H1 (cell line): Measurements from ENCODE around the gene KRTAP10-3.

ENCODE experiments used
- EP300 ChIP-seq, 2 experiments: IDR thresholded peaks; 1 replicate in 1 of 2; 2 replicates in 1 of 2; pipeline ENCODE4 v1.6.1; 2011 to 2012; ENCODE audit warnings: low read depth in 2 of 2, low read length in 2 of 2, mild to moderate bottlenecking in 2 of 2, borderline replicate concordance in 1 of 2, inconsistent platforms in 1 of 2, moderate library complexity in 1 of 2
- JUND ChIP-seq: IDR thresholded peaks from 2 replicates; pipeline ENCODE4 v1.6.1; 2011; ENCODE audit warnings: mild to moderate bottlenecking, improper control_type of control experiment, low read length
- RAD21 ChIP-seq, 2 experiments: IDR thresholded peaks in 1 of 2; conservative IDR thresholded peaks in 1 of 2; 2 replicates each; pipeline ENCODE4 v1.6.1; 2011; ENCODE audit warnings: low read depth in 2 of 2, low read length in 2 of 2, improper control_type of control experiment in 1 of 2, inconsistent platforms in 1 of 2, mild to moderate bottlenecking in 1 of 2, moderate library complexity in 1 of 2
- RXRA ChIP-seq: IDR thresholded peaks from 2 replicates; pipeline ENCODE4 v1.6.1; 2011; ENCODE audit warnings: low read depth, mild to moderate bottlenecking, low read length, moderate library complexity; ENCODE audit not compliant: insufficient read depth
- SP1 ChIP-seq: IDR thresholded peaks from 2 replicates; pipeline ENCODE4 v1.6.1; 2011; ENCODE audit warnings: low read depth, low read length
- SUZ12 ChIP-seq: fragments of 200-600 bp; sonication (generic); IDR thresholded peaks from 2 replicates; pipeline ENCODE4 v1.6.1; 2012; ENCODE audit warnings: mild to moderate bottlenecking, inconsistent platforms, low read length, moderate library complexity, mixed read lengths
- ZNF274 ChIP-seq: IDR thresholded peaks from 2 replicates; pipeline ENCODE4 v1.7.0; 2012; ENCODE audit warnings: low read length, borderline replicate concordance; ENCODE audit errors: extremely low read depth
- TF ChIP-seq, protein P1 (sequence below): IDR thresholded peaks from 2 replicates; pipeline ENCODE4 v1.6.1; 2011; ENCODE audit warnings: low read depth, mild to moderate bottlenecking, low read length; ENCODE audit not compliant: insufficient read depth
- TF ChIP-seq, protein P2 (sequence below), 3 experiments: IDR thresholded peaks; 1 replicate in 2 of 3; 2 replicates in 1 of 3; pipeline versions ENCODE4 v1.5.1 to v1.6.1; 2011; ENCODE audit warnings: low read length in 3 of 3, mild to moderate bottlenecking in 3 of 3, inconsistent platforms in 2 of 3, low read depth in 1 of 3, moderate library complexity in 1 of 3; ENCODE audit not compliant: insufficient read depth in 1 of 3; ENCODE audit errors: control extremely low read depth in 1 of 3
- TF ChIP-seq, protein P3 (sequence below): IDR thresholded peaks from 2 replicates; pipeline ENCODE4 v1.6.1; 2012; ENCODE audit warnings: inconsistent platforms

DNA sequence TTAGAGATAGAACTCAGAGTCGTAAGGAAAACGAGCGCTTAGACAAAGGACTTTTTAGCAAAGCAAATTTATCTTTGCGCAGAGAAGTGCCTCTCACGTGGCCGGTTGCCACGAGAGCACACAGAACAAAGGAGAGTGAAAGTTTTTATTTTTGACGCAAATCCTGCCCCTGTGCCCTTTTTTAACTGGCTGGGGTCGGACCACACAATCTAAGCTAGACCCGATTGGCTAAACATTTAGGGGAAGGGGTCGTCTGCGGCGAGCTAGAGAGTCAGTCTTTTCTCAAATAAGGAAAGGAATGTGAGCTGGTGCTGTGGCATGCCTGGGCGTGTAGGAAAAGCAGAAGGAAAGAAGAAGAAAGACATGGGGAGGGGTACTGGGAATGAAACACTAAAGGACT, 9.7 kb downstream of the KRTAP10-3 start:
- TF ChIP-seq EP300 (IDR thresholded peaks at IDR 0.05; ENCODE audit: borderline replicate concordance in 1 of 2, low read depth in 2 of 2, low read length in 2 of 2) (no peak), RAD21 (IDR thresholded peaks at IDR 0.05 in 1 of 2, conservative IDR thresholded peaks at IDR 0.05 in 1 of 2; ENCODE audit: low read depth in 2 of 2, low read length in 2 of 2) (no peak), SUZ12 (no peak), JUND (no peak), ZNF274 (no peak), SP1 (no peak), RXRA (no peak)
- TF ChIP-seq, protein P1, sequence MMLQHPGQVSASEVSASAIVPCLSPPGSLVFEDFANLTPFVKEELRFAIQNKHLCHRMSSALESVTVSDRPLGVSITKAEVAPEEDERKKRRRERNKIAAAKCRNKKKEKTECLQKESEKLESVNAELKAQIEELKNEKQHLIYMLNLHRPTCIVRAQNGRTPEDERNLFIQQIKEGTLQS, result no peak
- TF ChIP-seq, protein P2, sequence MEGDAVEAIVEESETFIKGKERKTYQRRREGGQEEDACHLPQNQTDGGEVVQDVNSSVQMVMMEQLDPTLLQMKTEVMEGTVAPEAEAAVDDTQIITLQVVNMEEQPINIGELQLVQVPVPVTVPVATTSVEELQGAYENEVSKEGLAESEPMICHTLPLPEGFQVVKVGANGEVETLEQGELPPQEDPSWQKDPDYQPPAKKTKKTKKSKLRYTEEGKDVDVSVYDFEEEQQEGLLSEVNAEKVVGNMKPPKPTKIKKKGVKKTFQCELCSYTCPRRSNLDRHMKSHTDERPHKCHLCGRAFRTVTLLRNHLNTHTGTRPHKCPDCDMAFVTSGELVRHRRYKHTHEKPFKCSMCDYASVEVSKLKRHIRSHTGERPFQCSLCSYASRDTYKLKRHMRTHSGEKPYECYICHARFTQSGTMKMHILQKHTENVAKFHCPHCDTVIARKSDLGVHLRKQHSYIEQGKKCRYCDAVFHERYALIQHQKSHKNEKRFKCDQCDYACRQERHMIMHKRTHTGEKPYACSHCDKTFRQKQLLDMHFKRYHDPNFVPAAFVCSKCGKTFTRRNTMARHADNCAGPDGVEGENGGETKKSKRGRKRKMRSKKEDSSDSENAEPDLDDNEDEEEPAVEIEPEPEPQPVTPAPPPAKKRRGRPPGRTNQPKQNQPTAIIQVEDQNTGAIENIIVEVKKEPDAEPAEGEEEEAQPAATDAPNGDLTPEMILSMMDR (IDR thresholded peaks at IDR 0.05; ENCODE audit: control extremely low read depth in 1 of 3, insufficient read depth in 1 of 3, low read depth in 1 of 3, low read length in 3 of 3), result no peak
- TF ChIP-seq, protein P3, sequence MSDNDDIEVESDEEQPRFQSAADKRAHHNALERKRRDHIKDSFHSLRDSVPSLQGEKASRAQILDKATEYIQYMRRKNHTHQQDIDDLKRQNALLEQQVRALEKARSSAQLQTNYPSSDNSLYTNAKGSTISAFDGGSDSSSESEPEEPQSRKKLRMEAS, result peak; percentile 67
